Upper lobe of left lung (tissue), 6 donors: ENCODE results near the gene EDEM3. TPM values are rescaled to one million over a fixed set of nuclear protein-coding genes. Genes with fewer than 3 reads are reported as not detected.

Experiments
- ATAC-seq, 2 donors: fragments of 200-7000 bp; cut with Tn5 transposase; one replicate each; pipeline ENCODE4 v1.9.1; 2022; ENCODE audit warnings: mild to moderate bottlenecking in 2 of 2, moderate library complexity in 2 of 2; ENCODE audit not compliant: low FRiP score in 2 of 2
- DNase-seq, 2 donors: peaks; one replicate each; pipeline ENCODE4 v3.0.0-alpha.2; 2019 to 2020
- H3K27ac ChIP-seq, 4 donors: fragments of 200-600 bp; sonication (generic); one replicate each; pipeline ENCODE4 v1.5.1; 2016 to 2019
- H3K27me3 ChIP-seq, 4 donors: fragments of 200-600 bp; sonication (generic); one replicate each; pipeline ENCODE4 v1.5.1; 2017 to 2019
- H3K36me3 ChIP-seq, 4 donors: fragments of 200-600 bp; sonication (generic); one replicate each; pipeline ENCODE4 v1.5.1; 2016 to 2019
- H3K4me1 ChIP-seq, 4 donors: fragments of 200-600 bp; sonication (generic); one replicate each; pipeline ENCODE4 v1.5.1; 2018 to 2019
- H3K4me3 ChIP-seq, 4 donors: fragments of 200-600 bp; sonication (generic); one replicate each; pipeline ENCODE4 v1.5.1; 2017 to 2019; ENCODE audit warnings: mild to moderate bottlenecking in 2 of 4, moderate library complexity in 1 of 4
- H3K9me3 ChIP-seq, 4 donors: fragments of 200-600 bp; sonication (generic); one replicate each; pipeline ENCODE4 v1.5.1; 2018 to 2019
- EP300 ChIP-seq, 4 donors: sonication (generic); formaldehyde crosslinking; IDR thresholded peaks; one replicate each; pipeline ENCODE4 v1.5.1; 2017; ENCODE audit warnings: antibody characterized with exemption in 4 of 4, control low read depth in 2 of 4
- POLR2A ChIP-seq, 4 donors: fragments of 450-650 bp; IDR thresholded peaks; one replicate each; pipeline ENCODE4 v1.5.1; 2016 to 2017; ENCODE audit warnings: antibody characterized with exemption in 4 of 4, mild to moderate bottlenecking in 2 of 4
- POLR2AphosphoS5 ChIP-seq, 2 donors: sonication (generic); formaldehyde crosslinking; IDR thresholded peaks; one replicate each; pipeline ENCODE4 v1.5.1; 2017; ENCODE audit warnings: antibody characterized with exemption in 2 of 2
- WGBS, 2 donors: methylation state at CpG; one replicate each; pipeline ENCODE4 v1.1.5; 2017 to 2018; 5-methylcytosine and 5-hydroxymethylcytosine counted together
- total RNA-seq, 6 donors: library from RNA; depleted of rRNA in 4 of 6; stranded (reverse); fragments of >200 nt in 4 of 6; gene quantifications; one replicate each; pipeline versions ENCODE4 v1.1.0 to v1.2.1, GENCODE V29; 2016 to 2021
- TF ChIP-seq, protein P1 (sequence below), 6 experiments: fragments of 450-650 bp in 4 of 6; fragments of 200-600 bp in 2 of 6; sonication (generic) in 2 of 6; IDR thresholded peaks; one replicate each; pipeline ENCODE4 v1.5.1; 2016 to 2019; ENCODE audit warnings: antibody characterized with exemption in 6 of 6
- donor health status: DM: no; HTN: no; CAD: no; lungs with moderate emphysema.
- donor health status: DM: no; HTN: yes; CAD: no; lungs with severe emphysema.

The EDEM3 gene
- total RNA-seq, 6 donors from 2014 or later, result 23.9 to 56.2 (median 29.4) TPM

GRCh38 chr1:184755226-184756065 lies 788 bp upstream of the EDEM3 start:
- ATAC-seq, result peak; percentile 20 to 34
- WGBS, 2 donors, result 6 to 7% methylated on average over 22 to 26 of the region's 27 CpGs

DNA sequence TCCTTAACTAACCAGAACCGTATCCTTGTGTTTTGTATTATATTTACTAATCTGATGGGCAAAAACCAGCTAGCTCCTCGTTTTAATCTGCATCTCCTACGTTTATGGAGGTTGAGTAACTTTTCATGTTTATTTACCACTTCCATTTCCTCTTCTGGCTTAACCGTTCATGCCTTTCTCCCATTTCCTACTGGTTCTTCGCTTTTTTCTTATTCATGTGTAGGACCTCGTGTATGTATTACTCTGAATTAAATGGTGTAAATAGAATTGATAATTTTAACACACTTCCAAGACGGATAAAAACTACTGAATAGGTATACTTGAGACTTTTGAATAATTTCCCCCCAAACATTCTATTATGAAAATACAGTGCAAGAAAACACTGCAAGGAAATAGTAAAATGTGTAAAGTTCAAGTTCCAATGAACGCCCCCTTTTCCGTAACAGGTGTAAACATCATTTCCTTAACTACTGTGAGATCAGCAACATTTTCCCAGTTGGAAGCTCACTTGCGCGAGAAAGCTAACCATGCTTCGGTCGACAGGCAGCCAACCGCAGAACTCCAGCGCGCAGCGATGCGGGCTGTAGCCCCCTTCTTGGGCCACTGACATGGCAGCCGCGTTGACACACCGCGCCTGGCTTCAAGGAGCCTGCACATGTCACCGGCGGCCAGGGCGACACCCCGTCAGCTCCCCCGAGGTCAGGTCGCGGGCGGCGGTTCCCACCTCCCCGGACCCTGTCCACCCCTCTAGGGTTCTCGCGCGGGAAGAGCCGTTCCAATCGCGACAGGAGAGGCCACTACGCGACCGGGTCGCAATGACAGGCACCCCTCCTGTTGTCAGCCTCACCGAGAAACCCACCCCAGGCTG lies 816 bp downstream of the EDEM3 start:
- Histone ChIP-seq H3K27ac (peak overlapping the region; percentile 89 to 97 (median 94)), H3K9me3 (no peaks in the 10 kb centered on the region), H3K36me3 (no peaks in the 10 kb centered on the region), H3K27me3 (no peaks in the 10 kb centered on the region), H3K4me3 (peak overlapping the region; percentile 63 to 97 (median 80)), H3K4me1 (peaks cover 14 to 26% (median 25%) of the 10 kb centered on the region in 4 donors)
- no peak for TF ChIP-seq EP300 (IDR thresholded peaks at IDR 0.05)
- TF ChIP-seq POLR2AphosphoS5 (IDR thresholded peaks at IDR 0.05), result no peak
- no peak for TF ChIP-seq POLR2A (IDR thresholded peaks at IDR 0.05)
- TF ChIP-seq, protein P1, sequence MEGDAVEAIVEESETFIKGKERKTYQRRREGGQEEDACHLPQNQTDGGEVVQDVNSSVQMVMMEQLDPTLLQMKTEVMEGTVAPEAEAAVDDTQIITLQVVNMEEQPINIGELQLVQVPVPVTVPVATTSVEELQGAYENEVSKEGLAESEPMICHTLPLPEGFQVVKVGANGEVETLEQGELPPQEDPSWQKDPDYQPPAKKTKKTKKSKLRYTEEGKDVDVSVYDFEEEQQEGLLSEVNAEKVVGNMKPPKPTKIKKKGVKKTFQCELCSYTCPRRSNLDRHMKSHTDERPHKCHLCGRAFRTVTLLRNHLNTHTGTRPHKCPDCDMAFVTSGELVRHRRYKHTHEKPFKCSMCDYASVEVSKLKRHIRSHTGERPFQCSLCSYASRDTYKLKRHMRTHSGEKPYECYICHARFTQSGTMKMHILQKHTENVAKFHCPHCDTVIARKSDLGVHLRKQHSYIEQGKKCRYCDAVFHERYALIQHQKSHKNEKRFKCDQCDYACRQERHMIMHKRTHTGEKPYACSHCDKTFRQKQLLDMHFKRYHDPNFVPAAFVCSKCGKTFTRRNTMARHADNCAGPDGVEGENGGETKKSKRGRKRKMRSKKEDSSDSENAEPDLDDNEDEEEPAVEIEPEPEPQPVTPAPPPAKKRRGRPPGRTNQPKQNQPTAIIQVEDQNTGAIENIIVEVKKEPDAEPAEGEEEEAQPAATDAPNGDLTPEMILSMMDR (IDR thresholded peaks at IDR 0.05), result no peak
- ATAC-seq (peak in 1 of 2 donors; percentile 35), DNase-seq (peak; percentile 56 to 90)
- 1 to 2% methylated on average over 9 to 32 of the region's 43 CpGs for WGBS, 2 donors

More at GRCh38 chr1:184755226-184756065, 788 bp upstream of the EDEM3 start:
- H3K27ac ChIP-seq, result peak overlapping the region; percentile 64 to 97 (median 92)
- peak overlapping the region; percentile 29 to 97 (median 70) for H3K4me3 ChIP-seq
- H3K36me3 ChIP-seq, result no peaks in the 10 kb centered on the region
- H3K4me1 ChIP-seq, result peaks cover 13 to 21% (median 19%) of the 10 kb centered on the region in 4 donors
- H3K9me3 ChIP-seq, result no peaks in the 10 kb centered on the region
- no peak for DNase-seq
- TF ChIP-seq, protein P1 (IDR thresholded peaks at IDR 0.05), result no peak
- no peak for TF ChIP-seq POLR2AphosphoS5 (IDR thresholded peaks at IDR 0.05)
- TF ChIP-seq EP300 (IDR thresholded peaks at IDR 0.05), result no peak
- no peak for TF ChIP-seq POLR2A (IDR thresholded peaks at IDR 0.05)
- no peaks in the 10 kb centered on the region for H3K27me3 ChIP-seq

DNA sequence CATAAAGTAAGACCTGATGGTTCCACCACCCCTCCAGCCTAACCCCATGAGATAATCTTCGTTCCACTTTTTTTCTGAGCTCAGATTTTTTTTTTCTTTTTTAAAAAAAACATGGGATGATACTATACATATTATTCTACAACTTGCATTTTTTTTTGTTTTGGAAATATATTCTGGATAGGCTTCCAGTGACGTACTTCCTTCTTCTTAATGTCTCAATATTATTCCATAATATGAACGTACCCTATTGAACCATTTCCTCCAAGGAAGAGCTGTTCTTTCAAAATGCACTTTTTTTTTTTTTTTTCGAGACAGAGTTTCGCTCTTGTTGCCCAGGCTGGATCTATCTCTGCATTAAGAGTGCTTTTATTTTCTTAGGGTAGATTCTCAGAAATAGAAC lies 1.5 kb downstream of the EDEM3 start:
- peaks cover 18 to 28% (median 26%) of the 10 kb centered on the region in 4 donors for H3K4me1 ChIP-seq
- H3K36me3 ChIP-seq, result no peaks in the 10 kb centered on the region
- DNase-seq, result no peak
- H3K27ac ChIP-seq, result peak overlapping the region in 3 of 4 donors; percentile 89 to 97 (median 95)
- WGBS, 2 donors, result 36 to 42% methylated on average over 5 of the region's 5 CpGs
- no peaks in the 10 kb centered on the region for H3K9me3 ChIP-seq
- peak overlapping the region in 3 of 4 donors; percentile 63 to 97 (median 78) for H3K4me3 ChIP-seq
- ATAC-seq, result no peak
- H3K27me3 ChIP-seq, result no peaks in the 10 kb centered on the region
- TF ChIP-seq EP300 (IDR thresholded peaks at IDR 0.05) (no peak), POLR2AphosphoS5 (IDR thresholded peaks at IDR 0.05) (no peak), POLR2A (IDR thresholded peaks at IDR 0.05) (no peak)
- TF ChIP-seq, protein P1 (IDR thresholded peaks at IDR 0.05), result no peak

- DNase-seq (no peak), ATAC-seq (no peak)
- H3K4me1 ChIP-seq, result peaks cover 18 to 28% (median 26%) of the 10 kb centered on the region in 4 donors
- peak overlapping the region in 1 of 4 donors; percentile 63 for H3K4me3 ChIP-seq
- H3K27me3 ChIP-seq, result no peaks in the 10 kb centered on the region
- 83 to 91% methylated on average over 2 of the region's 2 CpGs for WGBS, 2 donors
- TF ChIP-seq POLR2AphosphoS5 (IDR thresholded peaks at IDR 0.05) (no peak), EP300 (IDR thresholded peaks at IDR 0.05) (no peak), POLR2A (IDR thresholded peaks at IDR 0.05) (no peak)
- TF ChIP-seq, protein P1 (IDR thresholded peaks at IDR 0.05), result no peak
- H3K9me3 ChIP-seq, result no peaks in the 10 kb centered on the region
- no peaks in the 10 kb centered on the region for H3K36me3 ChIP-seq
- peak overlapping the region in 2 of 4 donors; percentile 27 to 95 for H3K27ac ChIP-seq
Measured at GRCh38 chr1:184752656-184753055, 2.0 kb downstream of the EDEM3 start.
